K562 (cell line): ENCODE data around the gene CREB3L2. TPM values are rescaled to one million over a fixed set of nuclear protein-coding genes. Genes with fewer than 3 reads are reported as not detected.

ENCODE experiments used
- CBX2 ChIP-seq: fragments of 200-600 bp; sonication (generic); IDR thresholded peaks from one replicate; pipeline ENCODE4 v1.6.1; 2012; ENCODE audit warnings: mild to moderate bottlenecking, low read length, inconsistent platforms; ENCODE audit not compliant: insufficient read depth, poor library complexity, severe bottlenecking
- ELF2 ChIP-seq: fragments of 250-450 bp; sonication (Bioruptor Pico); IDR thresholded peaks from 2 replicates; pipeline ENCODE4 v1.5.0; 2021; ENCODE audit warnings: mild to moderate bottlenecking
- ESRRA ChIP-seq: fragments of 450-650 bp; IDR thresholded peaks from 2 replicates; pipeline ENCODE4 v1.6.1; 2014; ENCODE audit warnings: low read depth, mild to moderate bottlenecking, moderate library complexity, borderline replicate concordance
- EWSR1 ChIP-seq: fragments of 450-650 bp; IDR thresholded peaks from 2 replicates; pipeline ENCODE4 v1.6.1; 2018; ENCODE audit warnings: borderline replicate concordance, mild to moderate bottlenecking, low read depth, moderate library complexity; ENCODE audit not compliant: partially characterized antibody
- FOXA3 ChIP-seq, 2 experiments: fragments of 450-650 bp in 1 of 2; sonication (generic) in 1 of 2; formaldehyde crosslinking; IDR thresholded peaks in 1 of 2; conservative IDR thresholded peaks in 1 of 2; 2 replicates each; pipeline versions ENCODE4 v1.4.0 to v1.8.0; 2020 to 2022; ENCODE audit warnings: mild to moderate bottlenecking in 2 of 2, missing genetic modification reagents in 1 of 2
- GABPB1 ChIP-seq: sonication (generic); formaldehyde crosslinking; IDR thresholded peaks from 2 replicates; pipeline ENCODE4 v1.8.0; 2022; ENCODE audit warnings: mild to moderate bottlenecking, missing genetic modification reagents
- GTF2E2 ChIP-seq: fragments of 200-800 bp; sonication (Bioruptor generic); IDR thresholded peaks from 2 replicates; pipeline ENCODE4 v1.6.1; 2016; ENCODE audit warnings: missing genetic modification characterization, missing compliant biosample characterization
- POLR3G ChIP-seq: IDR thresholded peaks from 2 replicates; pipeline ENCODE4 v1.6.1; 2011; ENCODE audit not compliant: insufficient read length, insufficient replicate concordance; ENCODE audit errors: extremely low read depth
- PPARD ChIP-seq: fragments of 250-450 bp; sonication (Bioruptor Pico); IDR thresholded peaks from 2 replicates; pipeline ENCODE4 v1.8.0; 2022; ENCODE audit warnings: inconsistent platforms, mild to moderate bottlenecking, moderate library complexity
- RBM17 ChIP-seq: fragments of 200-400 bp; formaldehyde crosslinking; IDR thresholded peaks from 2 replicates; pipeline ENCODE4 v1.6.1; 2017; ENCODE audit warnings: low read depth, mild to moderate bottlenecking, low read length, borderline replicate concordance
- SETDB1 ChIP-seq: IDR thresholded peaks from one replicate; pipeline ENCODE4 v1.6.1; 2012; ENCODE audit warnings: low read length, control low read depth, inconsistent platforms
- SIRT6 ChIP-seq: IDR thresholded peaks from one replicate; pipeline ENCODE4 v1.6.1; 2012; ENCODE audit warnings: low read depth, mild to moderate bottlenecking, control low read depth, inconsistent platforms, low read length, moderate library complexity
- STAT5B ChIP-seq: fragments of 250-450 bp; sonication (Bioruptor Pico); IDR thresholded peaks from 2 replicates; pipeline ENCODE4 v1.8.0; 2021; ENCODE audit warnings: mild to moderate bottlenecking, inconsistent platforms
- YY1 ChIP-seq, 3 experiments: IDR thresholded peaks; 2 replicates each; pipeline ENCODE4 v1.6.1; 2011; ENCODE audit warnings: low read length in 2 of 3, mild to moderate bottlenecking in 2 of 3, moderate library complexity in 2 of 3, borderline replicate concordance in 1 of 3, control low read depth in 1 of 3, low read depth in 1 of 3; ENCODE audit not compliant: insufficient read depth in 3 of 3, insufficient replicate concordance in 2 of 3, control insufficient read depth in 1 of 3, insufficient read length in 1 of 3; ENCODE audit errors: extremely low read depth in 1 of 3
- ZFP30 ChIP-seq: fragments of 250-450 bp; sonication (Bioruptor Pico); IDR thresholded peaks from 2 replicates; pipeline ENCODE4 v1.8.0; 2022; ENCODE audit warnings: moderate library complexity, mild to moderate bottlenecking, inconsistent platforms, borderline replicate concordance
- ZNF121 ChIP-seq: sonication (generic); formaldehyde crosslinking; conservative IDR thresholded peaks from 2 replicates; pipeline ENCODE4 v1.8.0; 2022; ENCODE audit warnings: missing genetic modification reagents
- polyA plus RNA-seq, 8 experiments: library from polyadenylated mRNA; depleted of rRNA in 4 of 8; stranded (reverse) in 5 of 8; unstranded in 3 of 8; fragments of >200 nt; fragmentation: Nextera tagmentation in 2 of 8; fragmentation: Illumina TruSeq in 1 of 8; extraction: Ambion mirVana in 2 of 8; extraction: Trizol in 1 of 8; gene quantifications; 2 replicates each; pipeline versions ENCODE4 v1.2.1 to v1.2.3, GENCODE V29; 2011 to 2014; ENCODE audit warnings: inconsistent platforms in 1 of 8, missing spikeins in 1 of 8
- total RNA-seq, 7 experiments: library from RNA; depleted of rRNA in 6 of 7; stranded (reverse); fragments of >200 nt in 6 of 7; fragmentation: Illumina TruSeq in 2 of 7; extraction: Trizol in 2 of 7; gene quantifications; 2 replicates each; pipeline versions ENCODE4 v1.2.1 to v1.2.3, GENCODE V29; 2011 to 2021; ENCODE audit warnings: low replicate concordance in 1 of 7
- TF ChIP-seq, protein P1 (sequence below): sonication (generic); formaldehyde crosslinking; IDR thresholded peaks from 2 replicates; pipeline ENCODE4 v1.5.0; 2020; ENCODE audit warnings: missing genetic modification reagents
- TF ChIP-seq, protein P2 (sequence below): sonication (generic); formaldehyde crosslinking; IDR thresholded peaks from 2 replicates; pipeline ENCODE4 v1.8.0; 2022; ENCODE audit warnings: missing genetic modification reagents, mild to moderate bottlenecking, moderate library complexity, borderline replicate concordance

CREB3L2 gene
- total and polyA plus RNA-seq, 9 of the 15 experiments (the other 6 are each of a cell fraction or from before 2014, with no cell fraction given) = 7.1 to 45.6 (median 15.8) TPM

DNA sequence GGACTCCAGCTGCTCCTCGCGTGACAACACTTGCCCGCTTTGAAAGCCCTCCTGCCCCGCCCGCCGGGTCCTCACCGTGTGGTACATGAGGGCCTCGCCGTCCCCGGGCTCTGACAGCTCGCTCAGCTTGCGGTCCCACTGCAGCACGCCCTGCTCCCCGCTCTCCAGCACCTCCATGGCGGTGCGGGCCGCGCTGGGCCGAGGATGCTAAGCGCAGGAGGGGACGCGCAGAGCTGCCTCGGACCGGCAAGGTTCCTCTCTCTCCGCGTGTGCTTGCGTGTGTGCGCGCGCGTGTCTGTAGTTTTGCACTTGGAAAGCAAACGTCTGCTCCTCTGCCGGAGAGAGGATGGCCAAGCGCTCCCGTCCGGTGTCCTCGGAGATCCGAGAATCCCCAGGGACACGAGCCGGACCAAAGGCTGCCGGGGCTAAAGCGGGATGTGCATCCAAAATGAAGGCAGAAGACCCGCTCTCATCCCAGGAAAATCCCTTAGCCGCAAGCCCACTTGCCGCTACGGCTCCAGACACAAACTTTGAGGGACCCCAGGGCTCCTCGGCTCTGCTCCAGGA is at the start of gene CREB3L2 (continued):
- TF ChIP-seq, protein P1, sequence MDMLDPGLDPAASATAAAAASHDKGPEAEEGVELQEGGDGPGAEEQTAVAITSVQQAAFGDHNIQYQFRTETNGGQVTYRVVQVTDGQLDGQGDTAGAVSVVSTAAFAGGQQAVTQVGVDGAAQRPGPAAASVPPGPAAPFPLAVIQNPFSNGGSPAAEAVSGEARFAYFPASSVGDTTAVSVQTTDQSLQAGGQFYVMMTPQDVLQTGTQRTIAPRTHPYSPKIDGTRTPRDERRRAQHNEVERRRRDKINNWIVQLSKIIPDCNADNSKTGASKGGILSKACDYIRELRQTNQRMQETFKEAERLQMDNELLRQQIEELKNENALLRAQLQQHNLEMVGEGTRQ = no peak
- peak in 1 of 2 experiments; percentile 77; a peak in 1 of 4 replicates for TF ChIP-seq FOXA3 (CRISPR knock-in tag; conservative IDR thresholded peaks at IDR 0.05 in 1 of 2, IDR thresholded peaks at IDR 0.05 in 1 of 2)
- TF ChIP-seq GABPB1 (CRISPR knock-in tag) = no peak
- no peak for TF ChIP-seq STAT5B (CRISPR knock-in tag)
- TF ChIP-seq, protein P2, sequence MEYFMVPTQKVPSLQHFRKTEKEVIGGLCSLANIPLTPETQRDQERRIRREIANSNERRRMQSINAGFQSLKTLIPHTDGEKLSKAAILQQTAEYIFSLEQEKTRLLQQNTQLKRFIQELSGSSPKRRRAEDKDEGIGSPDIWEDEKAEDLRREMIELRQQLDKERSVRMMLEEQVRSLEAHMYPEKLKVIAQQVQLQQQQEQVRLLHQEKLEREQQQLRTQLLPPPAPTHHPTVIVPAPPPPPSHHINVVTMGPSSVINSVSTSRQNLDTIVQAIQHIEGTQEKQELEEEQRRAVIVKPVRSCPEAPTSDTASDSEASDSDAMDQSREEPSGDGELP (CRISPR knock-in tag) = no peak
- no peak for TF ChIP-seq ZNF121 (CRISPR knock-in tag)
- peak in 2 of 3 experiments; percentile 57 to 74 for TF ChIP-seq YY1 (IDR thresholded peaks at IDR 0.05; ENCODE audit: borderline replicate concordance in 1 of 3, control insufficient read depth in 1 of 3, extremely low read depth in 1 of 3, insufficient read depth in 3 of 3, insufficient read length in 1 of 3, insufficient replicate concordance in 2 of 3, low read depth in 1 of 3, low read length in 2 of 3)
- TF ChIP-seq POLR3G = no peak
- TF ChIP-seq SIRT6 = no peak
- TF ChIP-seq RBM17 = no peak
- no peak for TF ChIP-seq SETDB1
- TF ChIP-seq PPARD (CRISPR knock-in tag) = no peak
- TF ChIP-seq ESRRA = 0 out of 2 replicates have a peak, but pooled peaks have one; percentile 11
- no peak for TF ChIP-seq CBX2
- TF ChIP-seq ZFP30 (CRISPR knock-in tag) = no peak
- TF ChIP-seq EWSR1 = no peak
- TF ChIP-seq ELF2 = peak; percentile 24; the same call in 1 of the 2 replicates
- TF ChIP-seq GTF2E2 (tag) = no peak
